Loucy (cell line): ENCODE results near the gene CSNK2A2.

Experiments
- CTCF ChIP-seq: fragments of 200-600 bp; sonication (generic); conservative IDR thresholded peaks from 2 replicates; pipeline ENCODE4 v1.5.1; 2014; ENCODE audit warnings: mild to moderate bottlenecking, antibody characterized with exemption, low read length
- EZH2phosphoT487 ChIP-seq: fragments of 200-600 bp; IDR thresholded peaks from 2 replicates; pipeline ENCODE4 v1.6.1; 2018; ENCODE audit warnings: antibody characterized with exemption, mild to moderate bottlenecking, moderate library complexity, borderline replicate concordance

GRCh38 chr16:58218786-58219185 is 20.9 kb upstream of the CSNK2A2 start:
- TF ChIP-seq CTCF: no peak
- TF ChIP-seq EZH2phosphoT487: no peak
